ENCODE results near the gene ANAPC2. TPM values are rescaled to one million over a fixed set of nuclear protein-coding genes. Genes with fewer than 3 reads are reported as not detected.

ANAPC2 gene, protein sequence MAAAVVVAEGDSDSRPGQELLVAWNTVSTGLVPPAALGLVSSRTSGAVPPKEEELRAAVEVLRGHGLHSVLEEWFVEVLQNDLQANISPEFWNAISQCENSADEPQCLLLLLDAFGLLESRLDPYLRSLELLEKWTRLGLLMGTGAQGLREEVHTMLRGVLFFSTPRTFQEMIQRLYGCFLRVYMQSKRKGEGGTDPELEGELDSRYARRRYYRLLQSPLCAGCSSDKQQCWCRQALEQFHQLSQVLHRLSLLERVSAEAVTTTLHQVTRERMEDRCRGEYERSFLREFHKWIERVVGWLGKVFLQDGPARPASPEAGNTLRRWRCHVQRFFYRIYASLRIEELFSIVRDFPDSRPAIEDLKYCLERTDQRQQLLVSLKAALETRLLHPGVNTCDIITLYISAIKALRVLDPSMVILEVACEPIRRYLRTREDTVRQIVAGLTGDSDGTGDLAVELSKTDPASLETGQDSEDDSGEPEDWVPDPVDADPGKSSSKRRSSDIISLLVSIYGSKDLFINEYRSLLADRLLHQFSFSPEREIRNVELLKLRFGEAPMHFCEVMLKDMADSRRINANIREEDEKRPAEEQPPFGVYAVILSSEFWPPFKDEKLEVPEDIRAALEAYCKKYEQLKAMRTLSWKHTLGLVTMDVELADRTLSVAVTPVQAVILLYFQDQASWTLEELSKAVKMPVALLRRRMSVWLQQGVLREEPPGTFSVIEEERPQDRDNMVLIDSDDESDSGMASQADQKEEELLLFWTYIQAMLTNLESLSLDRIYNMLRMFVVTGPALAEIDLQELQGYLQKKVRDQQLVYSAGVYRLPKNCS
- total RNA-seq (127 TPM), polyA plus RNA-seq (1 to 10 TPM; 7.5 to 8.7 (median 8.0) TPM)

GRCh38 chr9:137188490-137189296 is at the start of gene ANAPC2, which contains the start of gene SSNA1:
Gene ANAPC2, minus strand, starts transcription at chr9:137188560. Its CDS starts 28 bp downstream, at chr9:137188532.
Gene SSNA1, plus strand, starts transcription at chr9:137188676. Its CDS starts 51 bp downstream, at chr9:137188727.
- peak within 1 kb of the TSS; percentile 92 to 97 (median 94) for H3K4me3 Mint-ChIP-seq
- DNase-seq (peak; percentile 88 to 94 (median 93)), ATAC-seq (ENCODE audit: low read depth in 2 of 2) (peak; percentile 68 to 76)
- no peaks in the 10 kb centered on the region for H3K27me3 ChIP-seq (ENCODE audit: control insufficient read depth, insufficient read depth, low read length)
- peaks cover 0 to 51% (median 13%) of the 10 kb centered on the region in 4 donors for H3K4me1 Mint-ChIP-seq
- H3K9me3 ChIP-seq (ENCODE audit: control insufficient read depth in 2 of 2, low read length in 2 of 2): no peaks in the 10 kb centered on the region
- H3K4me1 ChIP-seq (ENCODE audit: control insufficient read depth, insufficient read depth, low read length, poor library complexity, severe bottlenecking): peaks cover 39% of the 10 kb centered on the region
- peak within 1 kb of the TSS; percentile 71 for H3K4me3 ChIP-seq (ENCODE audit: low read depth, low read length)
- H3K27ac Mint-ChIP-seq: peak within 1 kb of the TSS; percentile 94 to 97 (median 94)
- H3K36me3 ChIP-seq (ENCODE audit: control insufficient read depth, insufficient read depth, low read length): peaks cover 17% of the 10 kb centered on the region
- H3K27me3 Mint-ChIP-seq: no peaks in the 10 kb centered on the region
- H3K27ac ChIP-seq (ENCODE audit: insufficient read depth, low read length, poor library complexity, severe bottlenecking): peak within 1 kb of the TSS; percentile 98
- peaks cover 0 to 2% (median 0%) of the 10 kb centered on the region in 7 donors for H3K9me3 Mint-ChIP-seq
- H3K36me3 Mint-ChIP-seq: peaks cover 4% of the 10 kb centered on the region

GRCh38 chr9:137236936-137237421 is 48.6 kb upstream of the ANAPC2 start:
- H3K4me1 ChIP-seq (ENCODE audit: control insufficient read depth, insufficient read depth, low read length, poor library complexity, severe bottlenecking): peaks cover 49% of the 10 kb centered on the region
- H3K4me3 ChIP-seq (ENCODE audit: low read depth, low read length): no peak overlapping the region
- peak overlapping the region in 1 of 4 donors; percentile 25 for H3K4me3 Mint-ChIP-seq

GRCh38 chr9:137236238-137236935 is 48.0 kb upstream of the ANAPC2 start:
- Mint-ChIP-seq H3K27ac (no peak overlapping the region), H3K4me3 (peak overlapping the region in 2 of 4 donors; percentile 25 to 46), H3K36me3 (no peaks in the 10 kb centered on the region), H3K9me3 (no peaks in the 10 kb centered on the region), H3K4me1 (peaks cover 0 to 26% (median 7%) of the 10 kb centered on the region in 4 donors), H3K27me3 (peaks cover 6% of the 10 kb centered on the region)
- H3K4me1 ChIP-seq (ENCODE audit: control insufficient read depth, insufficient read depth, low read length, poor library complexity, severe bottlenecking): peaks cover 45% of the 10 kb centered on the region
- H3K4me3 ChIP-seq (ENCODE audit: low read depth, low read length): no peak overlapping the region
- DNase-seq: peak; percentile 83 to 87 (median 86)
- ATAC-seq (ENCODE audit: low read depth in 2 of 2): peak; percentile 29 to 33
- H3K27ac ChIP-seq (ENCODE audit: insufficient read depth, low read length, poor library complexity, severe bottlenecking): no peak overlapping the region
- H3K27me3 ChIP-seq (ENCODE audit: control insufficient read depth, insufficient read depth, low read length): no peaks in the 10 kb centered on the region
- H3K9me3 ChIP-seq (ENCODE audit: control insufficient read depth in 2 of 2, low read length in 2 of 2): no peaks in the 10 kb centered on the region
- no peaks in the 10 kb centered on the region for H3K36me3 ChIP-seq (ENCODE audit: control insufficient read depth, insufficient read depth, low read length)

More at GRCh38 chr9:137236936-137237421, 48.6 kb upstream of the ANAPC2 start:
- Mint-ChIP-seq H3K27ac (no peak overlapping the region), H3K36me3 (no peaks in the 10 kb centered on the region), H3K27me3 (peaks cover 6% of the 10 kb centered on the region), H3K9me3 (no peaks in the 10 kb centered on the region), H3K4me1 (peaks cover 0 to 26% (median 7%) of the 10 kb centered on the region in 4 donors)
- H3K9me3 ChIP-seq (ENCODE audit: control insufficient read depth in 2 of 2, low read length in 2 of 2): no peaks in the 10 kb centered on the region
- ATAC-seq (ENCODE audit: low read depth in 2 of 2) (no peak), DNase-seq (no peak)
- H3K27me3 ChIP-seq (ENCODE audit: control insufficient read depth, insufficient read depth, low read length): no peaks in the 10 kb centered on the region
- no peak overlapping the region for H3K27ac ChIP-seq (ENCODE audit: insufficient read depth, low read length, poor library complexity, severe bottlenecking)
- no peaks in the 10 kb centered on the region for H3K36me3 ChIP-seq (ENCODE audit: control insufficient read depth, insufficient read depth, low read length)

DNA sequence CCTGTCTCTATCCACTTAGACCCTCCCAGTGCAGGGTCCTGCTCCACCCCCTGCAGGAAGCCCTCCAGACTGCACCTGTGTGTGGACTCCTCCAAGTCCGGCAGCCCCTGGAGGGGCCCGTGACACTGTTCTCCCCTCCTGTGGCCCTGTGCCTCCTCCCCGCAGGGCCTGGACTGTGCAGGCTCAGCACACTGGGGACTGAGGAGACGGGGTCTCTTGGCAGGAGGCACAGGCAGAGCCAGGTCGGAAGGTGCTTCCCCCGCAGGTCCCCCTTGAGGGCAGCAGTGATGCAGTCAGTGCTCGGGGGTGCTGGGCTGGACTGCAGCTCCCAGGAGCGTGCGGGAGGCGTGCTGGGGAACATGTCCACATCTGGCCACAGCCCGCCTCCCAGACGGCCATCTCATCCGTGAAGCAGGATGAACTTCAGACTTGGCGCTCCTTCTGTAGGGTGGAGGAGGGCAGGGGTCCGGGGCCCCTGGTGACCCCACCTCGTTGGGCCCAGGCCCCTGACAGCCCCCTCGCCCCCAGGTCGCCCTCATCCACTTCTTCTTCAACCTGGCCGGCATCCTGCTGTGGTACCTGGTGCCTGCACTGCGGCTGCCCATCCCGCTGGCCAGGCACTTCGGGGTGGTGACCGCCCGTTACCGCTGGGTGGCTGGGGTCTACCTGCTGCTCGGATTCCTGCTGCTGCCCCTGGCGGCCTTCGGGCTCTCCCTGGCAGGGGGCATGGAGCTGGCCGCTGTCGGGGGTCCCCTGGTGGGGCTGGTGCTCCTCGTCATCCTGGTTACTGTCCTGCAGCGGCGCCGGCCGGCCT is 47.3 kb upstream of the ANAPC2 start:
- Mint-ChIP-seq H3K4me1 (peaks cover 0 to 22% (median 4%) of the 10 kb centered on the region in 4 donors), H3K4me3 (peak overlapping the region in 1 of 4 donors; percentile 65), H3K36me3 (no peaks in the 10 kb centered on the region), H3K27me3 (no peaks in the 10 kb centered on the region), H3K27ac (no peak overlapping the region), H3K9me3 (no peaks in the 10 kb centered on the region)
- Histone ChIP-seq H3K4me1 (ENCODE audit: control insufficient read depth, insufficient read depth, low read length, poor library complexity, severe bottlenecking) (peaks cover 45% of the 10 kb centered on the region), H3K4me3 (ENCODE audit: low read depth, low read length) (no peak overlapping the region), H3K36me3 (ENCODE audit: control insufficient read depth, insufficient read depth, low read length) (no peaks in the 10 kb centered on the region), H3K27me3 (ENCODE audit: control insufficient read depth, insufficient read depth, low read length) (no peaks in the 10 kb centered on the region), H3K9me3 (ENCODE audit: control insufficient read depth in 2 of 2, low read length in 2 of 2) (no peaks in the 10 kb centered on the region), H3K27ac (ENCODE audit: insufficient read depth, low read length, poor library complexity, severe bottlenecking) (no peak overlapping the region)
- DNase-seq: no peak
- no peak for ATAC-seq (ENCODE audit: low read depth in 2 of 2)

GRCh38 chr9:137234758-137235423 is 46.5 kb upstream of the ANAPC2 start:
- Histone ChIP-seq H3K27ac (ENCODE audit: insufficient read depth, low read length, poor library complexity, severe bottlenecking) (no peak overlapping the region), H3K4me3 (ENCODE audit: low read depth, low read length) (no peak overlapping the region), H3K4me1 (ENCODE audit: control insufficient read depth, insufficient read depth, low read length, poor library complexity, severe bottlenecking) (peaks cover 39% of the 10 kb centered on the region), H3K9me3 (ENCODE audit: control insufficient read depth in 2 of 2, low read length in 2 of 2) (no peaks in the 10 kb centered on the region), H3K27me3 (ENCODE audit: control insufficient read depth, insufficient read depth, low read length) (no peaks in the 10 kb centered on the region), H3K36me3 (ENCODE audit: control insufficient read depth, insufficient read depth, low read length) (no peaks in the 10 kb centered on the region)
- H3K4me3 Mint-ChIP-seq: no peak overlapping the region
- DNase-seq: no peak
- no peaks in the 10 kb centered on the region for H3K9me3 Mint-ChIP-seq
- ATAC-seq (ENCODE audit: low read depth in 2 of 2): no peak
- no peaks in the 10 kb centered on the region for H3K27me3 Mint-ChIP-seq
- H3K27ac Mint-ChIP-seq: no peak overlapping the region
- H3K4me1 Mint-ChIP-seq: peaks cover 0 to 21% (median 3%) of the 10 kb centered on the region in 4 donors
- no peaks in the 10 kb centered on the region for H3K36me3 Mint-ChIP-seq

GRCh38 chr9:137234055-137234697 is 45.8 kb upstream of the ANAPC2 start:
- no peak overlapping the region for H3K27ac ChIP-seq (ENCODE audit: insufficient read depth, low read length, poor library complexity, severe bottlenecking)
- H3K4me1 ChIP-seq (ENCODE audit: control insufficient read depth, insufficient read depth, low read length, poor library complexity, severe bottlenecking): peaks cover 33% of the 10 kb centered on the region
- H3K9me3 ChIP-seq (ENCODE audit: control insufficient read depth in 2 of 2, low read length in 2 of 2): no peaks in the 10 kb centered on the region
- no peaks in the 10 kb centered on the region for H3K27me3 Mint-ChIP-seq
- peaks cover 0 to 16% (median 0%) of the 10 kb centered on the region in 4 donors for H3K4me1 Mint-ChIP-seq
- H3K27me3 ChIP-seq (ENCODE audit: control insufficient read depth, insufficient read depth, low read length): no peaks in the 10 kb centered on the region
- no peaks in the 10 kb centered on the region for H3K9me3 Mint-ChIP-seq
- no peak overlapping the region for H3K4me3 Mint-ChIP-seq
- H3K4me3 ChIP-seq (ENCODE audit: low read depth, low read length): no peak overlapping the region
- H3K36me3 Mint-ChIP-seq: no peaks in the 10 kb centered on the region
- no peak for ATAC-seq (ENCODE audit: low read depth in 2 of 2)
- H3K36me3 ChIP-seq (ENCODE audit: control insufficient read depth, insufficient read depth, low read length): no peaks in the 10 kb centered on the region
- H3K27ac Mint-ChIP-seq: no peak overlapping the region
- no peak for DNase-seq
